Central memory CD8-positive, alpha-beta T cell (primary cell): ENCODE data around the gene MPZL1.

Experiments used
- ATAC-seq: fragments of 150-1000 bp; cut with Tn5 transposase; replicated peaks from 2 replicates; pipeline ENCODE4 v1.10.0; 2022; ENCODE audit warnings: mild to moderate bottlenecking, moderate FRiP score, moderate number of reproducible peaks; ENCODE audit not compliant: poor library complexity, severe bottlenecking; ENCODE audit errors: extremely low read depth
- DNase-seq, 2 donors: peaks; one replicate each; pipeline ENCODE4 v3.0.0; 2021; ENCODE audit warnings: low spot score in 2 of 2
- H3K27ac Mint-ChIP-seq: one replicate; pipeline ENCODE4 v1.8.0; 2022; ENCODE audit warnings: low read depth, mild to moderate bottlenecking, moderate library complexity, mixed read lengths
- H3K27me3 Mint-ChIP-seq: one replicate; pipeline ENCODE4 v1.8.0; 2022; ENCODE audit warnings: mixed read lengths
- H3K36me3 Mint-ChIP-seq: one replicate; pipeline ENCODE4 v1.8.0; 2022; ENCODE audit warnings: mild to moderate bottlenecking, moderate library complexity, mixed read lengths; ENCODE audit not compliant: insufficient read depth
- H3K4me1 Mint-ChIP-seq: one replicate; pipeline ENCODE4 v1.8.0; 2022; ENCODE audit warnings: mixed read lengths
- H3K4me3 Mint-ChIP-seq: one replicate; pipeline ENCODE4 v1.8.0; 2022; ENCODE audit warnings: mild to moderate bottlenecking, moderate library complexity, mixed read lengths
- H3K9me3 Mint-ChIP-seq: one replicate; pipeline ENCODE4 v1.8.0; 2022; ENCODE audit warnings: mixed read lengths

Gene MPZL1

GRCh38 chr1:167765496-167765895 lies 43.7 kb downstream of the MPZL1 start:
- Mint-ChIP-seq H3K27ac (no peak overlapping the region), H3K4me1 (peaks cover 20% of the 10 kb centered on the region), H3K36me3 (no peaks in the 10 kb centered on the region), H3K9me3 (no peaks in the 10 kb centered on the region), H3K4me3 (no peak overlapping the region), H3K27me3 (no peaks in the 10 kb centered on the region)
- DNase-seq, result no peak
- no peak for ATAC-seq

- Mint-ChIP-seq H3K27ac (no peak overlapping the region), H3K4me1 (peaks cover 10% of the 10 kb centered on the region), H3K27me3 (no peaks in the 10 kb centered on the region), H3K4me3 (no peak overlapping the region), H3K9me3 (no peaks in the 10 kb centered on the region), H3K36me3 (no peaks in the 10 kb centered on the region)
- DNase-seq (no peak), ATAC-seq (no peak)
Observed at GRCh38 chr1:167766538-167766937, 44.8 kb downstream of the MPZL1 start.

- H3K27ac Mint-ChIP-seq, result no peak overlapping the region
- no peaks in the 10 kb centered on the region for H3K36me3 Mint-ChIP-seq
- no peaks in the 10 kb centered on the region for H3K27me3 Mint-ChIP-seq
- no peaks in the 10 kb centered on the region for H3K4me1 Mint-ChIP-seq
- no peaks in the 10 kb centered on the region for H3K9me3 Mint-ChIP-seq
- no peak for ATAC-seq
- no peak overlapping the region for H3K4me3 Mint-ChIP-seq
- DNase-seq, result no peak
Observed at GRCh38 chr1:167767761-167768160, 46.0 kb downstream of the MPZL1 start.

- ATAC-seq, result no peak
Observed at GRCh38 chr1:167770127-167770526, 48.3 kb downstream of the MPZL1 start.

GRCh38 chr1:167772436-167772835 lies 50.7 kb downstream of the MPZL1 start:
- DNase-seq (no peak), ATAC-seq (no peak)
- Mint-ChIP-seq H3K4me1 (no peaks in the 10 kb centered on the region), H3K4me3 (no peak overlapping the region), H3K36me3 (no peaks in the 10 kb centered on the region), H3K27me3 (no peaks in the 10 kb centered on the region), H3K9me3 (no peaks in the 10 kb centered on the region), H3K27ac (no peak overlapping the region)

More at GRCh38 chr1:167770127-167770526, 48.3 kb downstream of the MPZL1 start:
- H3K36me3 Mint-ChIP-seq, result no peaks in the 10 kb centered on the region
- DNase-seq, result no peak
- no peak overlapping the region for H3K27ac Mint-ChIP-seq
- H3K9me3 Mint-ChIP-seq, result no peaks in the 10 kb centered on the region
- H3K4me3 Mint-ChIP-seq, result no peak overlapping the region
- no peaks in the 10 kb centered on the region for H3K27me3 Mint-ChIP-seq
- no peaks in the 10 kb centered on the region for H3K4me1 Mint-ChIP-seq

GRCh38 chr1:167773516-167773915 lies 51.7 kb downstream of the MPZL1 start:
- H3K27ac Mint-ChIP-seq, result no peak overlapping the region
- H3K27me3 Mint-ChIP-seq, result no peaks in the 10 kb centered on the region
- DNase-seq, result no peak
- ATAC-seq, result no peak
- H3K36me3 Mint-ChIP-seq, result no peaks in the 10 kb centered on the region
- H3K4me3 Mint-ChIP-seq, result no peak overlapping the region
- H3K4me1 Mint-ChIP-seq, result no peaks in the 10 kb centered on the region
- no peaks in the 10 kb centered on the region for H3K9me3 Mint-ChIP-seq

GRCh38 chr1:167774710-167775109 lies 52.9 kb downstream of the MPZL1 start:
- no peak overlapping the region for H3K27ac Mint-ChIP-seq
- ATAC-seq (no peak), DNase-seq (no peak)
- no peaks in the 10 kb centered on the region for H3K36me3 Mint-ChIP-seq
- H3K27me3 Mint-ChIP-seq, result no peaks in the 10 kb centered on the region
- H3K4me1 Mint-ChIP-seq, result no peaks in the 10 kb centered on the region
- no peaks in the 10 kb centered on the region for H3K9me3 Mint-ChIP-seq
- no peak overlapping the region for H3K4me3 Mint-ChIP-seq

GRCh38 chr1:167775178-167775577 lies 53.4 kb downstream of the MPZL1 start:
- DNase-seq (no peak), ATAC-seq (no peak)
- Mint-ChIP-seq H3K27ac (no peak overlapping the region), H3K4me1 (no peaks in the 10 kb centered on the region), H3K4me3 (no peak overlapping the region), H3K9me3 (no peaks in the 10 kb centered on the region), H3K27me3 (no peaks in the 10 kb centered on the region), H3K36me3 (no peaks in the 10 kb centered on the region)

GRCh38 chr1:167776151-167776550 lies 54.4 kb downstream of the MPZL1 start:
- Mint-ChIP-seq H3K27ac (no peak overlapping the region), H3K4me3 (no peak overlapping the region), H3K36me3 (no peaks in the 10 kb centered on the region)

GRCh38 chr1:167776616-167777268 lies 55.0 kb downstream of the MPZL1 start:
- Mint-ChIP-seq H3K27ac (no peak overlapping the region), H3K36me3 (no peaks in the 10 kb centered on the region), H3K4me3 (no peak overlapping the region), H3K9me3 (no peaks in the 10 kb centered on the region), H3K27me3 (no peaks in the 10 kb centered on the region), H3K4me1 (no peaks in the 10 kb centered on the region)
- ATAC-seq (no peak), DNase-seq (no peak)

More at GRCh38 chr1:167776151-167776550, 54.4 kb downstream of the MPZL1 start:
- DNase-seq (no peak), ATAC-seq (no peak)
- Mint-ChIP-seq H3K4me1 (no peaks in the 10 kb centered on the region), H3K9me3 (no peaks in the 10 kb centered on the region), H3K27me3 (no peaks in the 10 kb centered on the region)

GRCh38 chr1:167777269-167777650 lies 55.5 kb downstream of the MPZL1 start:
- Mint-ChIP-seq H3K4me3 (no peak overlapping the region), H3K27me3 (no peaks in the 10 kb centered on the region), H3K27ac (no peak overlapping the region), H3K9me3 (no peaks in the 10 kb centered on the region), H3K4me1 (no peaks in the 10 kb centered on the region), H3K36me3 (no peaks in the 10 kb centered on the region)
- ATAC-seq (no peak), DNase-seq (no peak)

GRCh38 chr1:167781558-167781957 lies 59.8 kb downstream of the MPZL1 start:
- H3K27ac Mint-ChIP-seq, result no peak overlapping the region
- ATAC-seq, result no peak
- no peaks in the 10 kb centered on the region for H3K9me3 Mint-ChIP-seq
- H3K27me3 Mint-ChIP-seq, result no peaks in the 10 kb centered on the region
- DNase-seq, result no peak
- H3K4me1 Mint-ChIP-seq, result no peaks in the 10 kb centered on the region
- no peak overlapping the region for H3K4me3 Mint-ChIP-seq
- H3K36me3 Mint-ChIP-seq, result peaks cover 2% of the 10 kb centered on the region

- no peak overlapping the region for H3K27ac Mint-ChIP-seq
- DNase-seq (no peak), ATAC-seq (no peak)
- no peaks in the 10 kb centered on the region for H3K4me1 Mint-ChIP-seq
- no peak overlapping the region for H3K4me3 Mint-ChIP-seq
- no peaks in the 10 kb centered on the region for H3K9me3 Mint-ChIP-seq
- peaks cover 2% of the 10 kb centered on the region for H3K36me3 Mint-ChIP-seq
- no peaks in the 10 kb centered on the region for H3K27me3 Mint-ChIP-seq
Observed at GRCh38 chr1:167782946-167783345, 61.2 kb downstream of the MPZL1 start.
